NK-92 (cell line): ENCODE measurements around the gene TAF3.
"Not testable (repeated sequence)": the region's sequence is repeated elsewhere in the genome, so short reads cannot be mapped to it uniquely, and the experiment has no call there.

Experiments
- DNase-seq: peaks from one replicate; lab custom pipeline; 2025; ENCODE audit not compliant: unreplicated experiment; lab: John Stamatoyannopoulos, UW

The TAF3 gene

GRCh38 chr10:7818295-7819120 lies at the start of gene TAF3:
Gene TAF3, plus strand, starts transcription at chr10:7818505. Its CDS starts 205 bp downstream, at chr10:7818710.
- DNase-seq = peak; percentile 14

- DNase-seq = no peak
Observed at GRCh38 chr10:7773845-7774801, 44.2 kb upstream of the TAF3 start.

GRCh38 chr10:7776777-7777176 lies 41.5 kb upstream of the TAF3 start:
- DNase-seq = no peak

- DNase-seq = not testable (repeated sequence)
Observed at GRCh38 chr10:7782194-7782593, 36.1 kb upstream of the TAF3 start.

- DNase-seq = no peak
Observed at GRCh38 chr10:7786430-7786829, 31.9 kb upstream of the TAF3 start.

- DNase-seq = no peak
Observed at GRCh38 chr10:7787150-7787856, 31.0 kb upstream of the TAF3 start.

GRCh38 chr10:7787857-7788638 lies 30.3 kb upstream of the TAF3 start, which contains the start of the genes ATP5F1C and KIN:
Gene ATP5F1C, plus strand, starts transcription at chr10:7788177. Its CDS starts 31 bp downstream, at chr10:7788208.
Gene KIN, minus strand, starts transcription at chr10:7787993. Its CDS starts 60 bp downstream, at chr10:7787933.
- peak; percentile 91 for DNase-seq

GRCh38 chr10:7788639-7789286 lies 29.5 kb upstream of the TAF3 start:
- no peak for DNase-seq

GRCh38 chr10:7789390-7789789 lies 28.9 kb upstream of the TAF3 start:
- no peak for DNase-seq

- no peak for DNase-seq
Observed at GRCh38 chr10:7792541-7792940, 25.8 kb upstream of the TAF3 start.

- no peak for DNase-seq
Observed at GRCh38 chr10:7794251-7795026, 23.9 kb upstream of the TAF3 start.

- no peak for DNase-seq
Observed at GRCh38 chr10:7795605-7796004, 22.7 kb upstream of the TAF3 start.

GRCh38 chr10:7797582-7797981 lies 20.7 kb upstream of the TAF3 start:
- DNase-seq = no peak

GRCh38 chr10:7802606-7803005 lies 15.7 kb upstream of the TAF3 start:
- DNase-seq = no peak

GRCh38 chr10:7804216-7804615 lies 14.1 kb upstream of the TAF3 start:
- no peak for DNase-seq

GRCh38 chr10:7804741-7805140 lies 13.6 kb upstream of the TAF3 start:
- no peak for DNase-seq

- no peak for DNase-seq
Observed at GRCh38 chr10:7808686-7809267, 9.5 kb upstream of the TAF3 start.

GRCh38 chr10:7810443-7810842 lies 7.9 kb upstream of the TAF3 start:
- DNase-seq = no peak

GRCh38 chr10:7811000-7811399 lies 7.3 kb upstream of the TAF3 start:
- DNase-seq = no peak
